Measurements from ENCODE around the gene HNRNPR.

GRCh38 chr1:23345920-23346319 is 1.8 kb upstream of the HNRNPR start:
- TF ChIP-seq, protein P1, sequence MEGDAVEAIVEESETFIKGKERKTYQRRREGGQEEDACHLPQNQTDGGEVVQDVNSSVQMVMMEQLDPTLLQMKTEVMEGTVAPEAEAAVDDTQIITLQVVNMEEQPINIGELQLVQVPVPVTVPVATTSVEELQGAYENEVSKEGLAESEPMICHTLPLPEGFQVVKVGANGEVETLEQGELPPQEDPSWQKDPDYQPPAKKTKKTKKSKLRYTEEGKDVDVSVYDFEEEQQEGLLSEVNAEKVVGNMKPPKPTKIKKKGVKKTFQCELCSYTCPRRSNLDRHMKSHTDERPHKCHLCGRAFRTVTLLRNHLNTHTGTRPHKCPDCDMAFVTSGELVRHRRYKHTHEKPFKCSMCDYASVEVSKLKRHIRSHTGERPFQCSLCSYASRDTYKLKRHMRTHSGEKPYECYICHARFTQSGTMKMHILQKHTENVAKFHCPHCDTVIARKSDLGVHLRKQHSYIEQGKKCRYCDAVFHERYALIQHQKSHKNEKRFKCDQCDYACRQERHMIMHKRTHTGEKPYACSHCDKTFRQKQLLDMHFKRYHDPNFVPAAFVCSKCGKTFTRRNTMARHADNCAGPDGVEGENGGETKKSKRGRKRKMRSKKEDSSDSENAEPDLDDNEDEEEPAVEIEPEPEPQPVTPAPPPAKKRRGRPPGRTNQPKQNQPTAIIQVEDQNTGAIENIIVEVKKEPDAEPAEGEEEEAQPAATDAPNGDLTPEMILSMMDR (optimal IDR thresholded peaks at IDR 0.05 in 1 of 3, IDR thresholded peaks at IDR 0.05 in 1 of 3, conservative IDR thresholded peaks at IDR 0.05 in 1 of 3; ENCODE audit: extremely low read depth in 1 of 3, insufficient read depth in 2 of 3, low read length in 3 of 3), result no peak
- TF ChIP-seq EZH2 (IDR thresholded peaks at IDR 0.05; ENCODE audit: low read length), result no peak
